ENCODE data around the gene TIGD3. TPM values are rescaled to one million over a fixed set of nuclear protein-coding genes. Genes with fewer than 3 reads are reported as not detected.

The TIGD3 gene
- total RNA-seq, 2 experiments from 2014 or later, result 0.32 to 0.62 TPM

GRCh38 chr11:65395961-65396530, 41.5 kb downstream of the TIGD3 start:
- no peak overlapping the region for H3K4me3 Mint-ChIP-seq

GRCh38 chr11:65396769-65397745, 42.5 kb downstream of the TIGD3 start:
- H3K4me1 Mint-ChIP-seq (ENCODE audit: low read depth), result peaks cover 3% of the 10 kb centered on the region
- H3K36me3 Mint-ChIP-seq (ENCODE audit: low read depth), result peaks cover 17% of the 10 kb centered on the region
- H3K4me3 Mint-ChIP-seq, result no peak overlapping the region
- no peak for DNase-seq
- H3K27me3 Mint-ChIP-seq (ENCODE audit: low read depth), result no peaks in the 10 kb centered on the region
- intact Hi-C loops (cut with micrococcal nuclease), result no loop called here
- no peaks in the 10 kb centered on the region for H3K9me3 Mint-ChIP-seq
- CTCF ChIA-PET, result interaction anchor here (1.4 kb wide), 1 partner anchor 19 kb away, joined by 4 read pairs; no protein-coding TSS in a partner anchor
- no peak overlapping the region for H3K27ac Mint-ChIP-seq

More at GRCh38 chr11:65395961-65396530, 41.5 kb downstream of the TIGD3 start:
- Mint-ChIP-seq H3K9me3 (no peaks in the 10 kb centered on the region), H3K27me3 (ENCODE audit: low read depth) (no peaks in the 10 kb centered on the region), H3K36me3 (ENCODE audit: low read depth) (peaks cover 13% of the 10 kb centered on the region), H3K4me1 (ENCODE audit: low read depth) (peaks cover 8% of the 10 kb centered on the region), H3K27ac (no peak overlapping the region)
- intact Hi-C loops (cut with micrococcal nuclease), result no loop called here
- DNase-seq, result no peak
- CTCF ChIA-PET, result interaction anchor here (1.4 kb wide), 1 partner anchor 20 kb away, joined by 4 read pairs; no protein-coding TSS in a partner anchor

- intact Hi-C loops (cut with micrococcal nuclease), result no loop called here
- H3K27ac Mint-ChIP-seq, result no peak overlapping the region
- no peaks in the 10 kb centered on the region for H3K9me3 Mint-ChIP-seq
- peaks cover 5% of the 10 kb centered on the region for H3K4me1 Mint-ChIP-seq (ENCODE audit: low read depth)
- DNase-seq, result no peak
- peaks cover 20% of the 10 kb centered on the region for H3K36me3 Mint-ChIP-seq (ENCODE audit: low read depth)
- H3K27me3 Mint-ChIP-seq (ENCODE audit: low read depth), result no peaks in the 10 kb centered on the region
- CTCF ChIA-PET, result interaction anchor here (0.6 kb wide), 1 partner anchor 16 kb away, joined by 3 read pairs; no protein-coding TSS in a partner anchor
- H3K4me3 Mint-ChIP-seq, result no peak overlapping the region
Observed at GRCh38 chr11:65398362-65398910, 43.9 kb downstream of the TIGD3 start.

GRCh38 chr11:65399249-65399648, 44.7 kb downstream of the TIGD3 start:
- no peak overlapping the region for H3K27ac Mint-ChIP-seq
- peaks cover 23% of the 10 kb centered on the region for H3K36me3 Mint-ChIP-seq (ENCODE audit: low read depth)
- H3K4me3 Mint-ChIP-seq, result no peak overlapping the region
- CTCF ChIA-PET, result no interaction called here
- peaks cover 7% of the 10 kb centered on the region for H3K4me1 Mint-ChIP-seq (ENCODE audit: low read depth)
- intact Hi-C loops (cut with micrococcal nuclease), result no loop called here
- H3K27me3 Mint-ChIP-seq (ENCODE audit: low read depth), result no peaks in the 10 kb centered on the region
- no peak for DNase-seq
- H3K9me3 Mint-ChIP-seq, result no peaks in the 10 kb centered on the region

- peaks cover 23% of the 10 kb centered on the region for H3K36me3 Mint-ChIP-seq (ENCODE audit: low read depth)
- no peaks in the 10 kb centered on the region for H3K27me3 Mint-ChIP-seq (ENCODE audit: low read depth)
- intact Hi-C loops (cut with micrococcal nuclease), result no loop called here
- no peak overlapping the region for H3K27ac Mint-ChIP-seq
- CTCF ChIA-PET, result no interaction called here
- DNase-seq, result no peak
- no peak overlapping the region for H3K4me3 Mint-ChIP-seq
- H3K9me3 Mint-ChIP-seq, result no peaks in the 10 kb centered on the region
- peaks cover 7% of the 10 kb centered on the region for H3K4me1 Mint-ChIP-seq (ENCODE audit: low read depth)
Observed at GRCh38 chr11:65399845-65400244, 45.3 kb downstream of the TIGD3 start.

GRCh38 chr11:65400307-65401072, 45.9 kb downstream of the TIGD3 start:
- no peak for DNase-seq
- Mint-ChIP-seq H3K4me1 (ENCODE audit: low read depth) (peaks cover 7% of the 10 kb centered on the region), H3K27ac (no peak overlapping the region), H3K9me3 (no peaks in the 10 kb centered on the region), H3K36me3 (ENCODE audit: low read depth) (peaks cover 23% of the 10 kb centered on the region), H3K27me3 (ENCODE audit: low read depth) (no peaks in the 10 kb centered on the region), H3K4me3 (no peak overlapping the region)
- CTCF ChIA-PET, result interaction anchor here (1.0 kb wide), 1 partner anchor 194 kb away, joined by 5 read pairs; no protein-coding TSS in a partner anchor
- intact Hi-C loops (cut with micrococcal nuclease), result no loop called here

GRCh38 chr11:65401073-65401802, 46.7 kb downstream of the TIGD3 start:
- H3K27ac Mint-ChIP-seq, result no peak overlapping the region
- no peak overlapping the region for H3K4me3 Mint-ChIP-seq
- CTCF ChIA-PET, result interaction anchor here (1.0 kb wide), 1 partner anchor 193 kb away, joined by 5 read pairs; no protein-coding TSS in a partner anchor
- intact Hi-C loops (cut with micrococcal nuclease), result no loop called here
- H3K27me3 Mint-ChIP-seq (ENCODE audit: low read depth), result no peaks in the 10 kb centered on the region
- peaks cover 7% of the 10 kb centered on the region for H3K4me1 Mint-ChIP-seq (ENCODE audit: low read depth)
- DNase-seq, result no peak
- H3K36me3 Mint-ChIP-seq (ENCODE audit: low read depth), result peaks cover 23% of the 10 kb centered on the region
- H3K9me3 Mint-ChIP-seq, result no peaks in the 10 kb centered on the region

- H3K9me3 Mint-ChIP-seq, result no peaks in the 10 kb centered on the region
- intact Hi-C loops (cut with micrococcal nuclease), result no loop called here
- CTCF ChIA-PET, result no interaction called here
- H3K4me1 Mint-ChIP-seq (ENCODE audit: low read depth), result peaks cover 7% of the 10 kb centered on the region
- H3K27me3 Mint-ChIP-seq (ENCODE audit: low read depth), result no peaks in the 10 kb centered on the region
- peaks cover 23% of the 10 kb centered on the region for H3K36me3 Mint-ChIP-seq (ENCODE audit: low read depth)
- no peak overlapping the region for H3K4me3 Mint-ChIP-seq
- H3K27ac Mint-ChIP-seq, result no peak overlapping the region
- no peak for DNase-seq
Observed at GRCh38 chr11:65401803-65402248, 47.3 kb downstream of the TIGD3 start.

GRCh38 chr11:65402790-65403189, 48.2 kb downstream of the TIGD3 start:
- no peak for DNase-seq
- H3K27me3 Mint-ChIP-seq (ENCODE audit: low read depth), result no peaks in the 10 kb centered on the region
- H3K9me3 Mint-ChIP-seq, result no peaks in the 10 kb centered on the region
- H3K27ac Mint-ChIP-seq, result no peak overlapping the region
- H3K36me3 Mint-ChIP-seq (ENCODE audit: low read depth), result peaks cover 18% of the 10 kb centered on the region
- peaks cover 7% of the 10 kb centered on the region for H3K4me1 Mint-ChIP-seq (ENCODE audit: low read depth)
- CTCF ChIA-PET, result interaction anchor here (0.7 to 1.2 kb wide), 2 partner anchors 12 to 110 kb away, joined by 3 to 4 read pairs; no protein-coding TSS in a partner anchor
- intact Hi-C loops (cut with micrococcal nuclease), result no loop called here
- no peak overlapping the region for H3K4me3 Mint-ChIP-seq

- peaks cover 4% of the 10 kb centered on the region for H3K4me1 Mint-ChIP-seq (ENCODE audit: low read depth)
- H3K9me3 Mint-ChIP-seq, result no peaks in the 10 kb centered on the region
- CTCF ChIA-PET, result interaction anchor here (0.7 to 1.2 kb wide), 3 partner anchors 11 to 333 kb away, joined by 3 to 4 read pairs (median 3); no protein-coding TSS in a partner anchor
- H3K36me3 Mint-ChIP-seq (ENCODE audit: low read depth), result peaks cover 19% of the 10 kb centered on the region
- H3K27ac Mint-ChIP-seq, result no peak overlapping the region
- intact Hi-C loops (cut with micrococcal nuclease), result no loop called here
- DNase-seq, result no peak
- H3K27me3 Mint-ChIP-seq (ENCODE audit: low read depth), result no peaks in the 10 kb centered on the region
- no peak overlapping the region for H3K4me3 Mint-ChIP-seq
Observed at GRCh38 chr11:65403607-65404121, 49.1 kb downstream of the TIGD3 start.

GRCh38 chr11:65404210-65404609, 49.7 kb downstream of the TIGD3 start:
- H3K9me3 Mint-ChIP-seq, result no peaks in the 10 kb centered on the region
- DNase-seq, result no peak
- no peak overlapping the region for H3K4me3 Mint-ChIP-seq
- intact Hi-C loops (cut with micrococcal nuclease), result no loop called here
- H3K4me1 Mint-ChIP-seq (ENCODE audit: low read depth), result peaks cover 4% of the 10 kb centered on the region
- CTCF ChIA-PET, result interaction anchor here (1.1 to 3.5 kb wide), 2 partner anchors 12 to 332 kb away, joined by 3 to 15 read pairs; no protein-coding TSS in a partner anchor
- H3K36me3 Mint-ChIP-seq (ENCODE audit: low read depth), result peaks cover 21% of the 10 kb centered on the region
- no peak overlapping the region for H3K27ac Mint-ChIP-seq
- H3K27me3 Mint-ChIP-seq (ENCODE audit: low read depth), result no peaks in the 10 kb centered on the region

Data from activated naive CD4-positive, alpha-beta T cell treated with anti-CD3 and anti-CD28 coated beads for 36 hours (primary cell).